Smooth muscle cell (in vitro differentiated cells): ENCODE data around the gene CYP39A1. TPM values are rescaled to one million over a fixed set of nuclear protein-coding genes. Genes with fewer than 3 reads are reported as not detected.

Experiments
- DNase-seq: peaks from one replicate; lab custom pipeline; 2025; ENCODE audit not compliant: unreplicated experiment; lab: John Stamatoyannopoulos, UW
- H2AFZ ChIP-seq: fragments of 200-600 bp; sonication (generic); 2 replicates; pipeline ENCODE4 v1.6.0; 2016; ENCODE audit warnings: antibody characterized with exemption, low read depth, mild to moderate bottlenecking
- H3F3A ChIP-seq: fragments of 200-600 bp; sonication (generic); 2 replicates; pipeline ENCODE4 v1.6.0; 2017; ENCODE audit warnings: antibody characterized with exemption, low read depth
- H3K27ac ChIP-seq: fragments of 200-600 bp; sonication (generic); 2 replicates; pipeline ENCODE4 v1.5.1; 2016; ENCODE audit warnings: low read depth, mild to moderate bottlenecking
- H3K27me3 ChIP-seq: fragments of 200-600 bp; sonication (generic); 2 replicates; pipeline ENCODE4 v1.6.1; 2016; ENCODE audit warnings: low read depth, mild to moderate bottlenecking
- H3K36me3 ChIP-seq: fragments of 200-600 bp; sonication (generic); 2 replicates; pipeline ENCODE4 v1.5.1; 2016; ENCODE audit warnings: low read depth
- H3K4me1 ChIP-seq: fragments of 200-600 bp; sonication (generic); 2 replicates; pipeline ENCODE4 v1.5.1; 2016; ENCODE audit warnings: low read depth
- H3K4me2 ChIP-seq: fragments of 200-600 bp; sonication (generic); 2 replicates; pipeline ENCODE4 v1.6.0; 2016; ENCODE audit warnings: mild to moderate bottlenecking
- H3K4me3 ChIP-seq: fragments of 200-600 bp; sonication (generic); 2 replicates; pipeline ENCODE4 v1.5.1; 2016; ENCODE audit warnings: mild to moderate bottlenecking
- H3K79me2 ChIP-seq: fragments of 200-600 bp; sonication (generic); 2 replicates; pipeline ENCODE4 v1.6.0; 2016; ENCODE audit warnings: low read depth, mild to moderate bottlenecking
- H3K9ac ChIP-seq: fragments of 200-600 bp; sonication (generic); 2 replicates; pipeline ENCODE4 v1.6.0; 2016; ENCODE audit warnings: low read depth
- H3K9me3 ChIP-seq: fragments of 200-600 bp; sonication (generic); replicated peaks from 2 replicates; pipeline ENCODE4 v1.5.1; 2016; ENCODE audit warnings: low read depth
- H4K20me1 ChIP-seq: fragments of 200-600 bp; sonication (generic); 2 replicates; pipeline ENCODE4 v1.6.0; 2016; ENCODE audit warnings: low read depth
- CTCF ChIP-seq: fragments of 200-600 bp; sonication (generic); IDR thresholded peaks from 2 replicates; pipeline ENCODE4 v1.5.1; 2017; ENCODE audit warnings: borderline replicate concordance, mild to moderate bottlenecking, antibody characterized with exemption; ENCODE audit not compliant: insufficient read depth, poor library complexity, severe bottlenecking
- WGBS: methylation state at CpG from one replicate; pipeline ENCODE4 v1.1.7; 2016; ENCODE audit warnings: low lambda C conversion rate; 5-methylcytosine and 5-hydroxymethylcytosine counted together
- polyA plus RNA-seq: library from polyadenylated mRNA; unstranded; fragments of >200 nt; fragmentation: Nextera tagmentation; extraction: Ambion mirVana; gene quantifications from 2 replicates; pipeline ENCODE4 v1.2.1, GENCODE V29; 2016
- total RNA-seq: library from RNA; depleted of rRNA; stranded (reverse); fragments of >200 nt; gene quantifications from 2 replicates; pipeline ENCODE4 v1.2.3, GENCODE V29; 2014

The CYP39A1 gene
- total and polyA plus RNA-seq, 2 experiments from 2014 or later, result 0.40 to 0.63 TPM

GRCh38 chr6:46645265-46645664, 7.4 kb downstream of the CYP39A1 start:
- Histone ChIP-seq H3K27ac (no peak overlapping the region), H3K4me3 (no peak overlapping the region), H3K4me2 (no peak overlapping the region), H3K4me1 (no peaks in the 10 kb centered on the region), H3K79me2 (no peaks in the 10 kb centered on the region), H3K9me3 (no peaks in the 10 kb centered on the region), H4K20me1 (no peaks in the 10 kb centered on the region), H3K27me3 (no peaks in the 10 kb centered on the region), H3F3A (no peaks in the 10 kb centered on the region), H3K36me3 (no peaks in the 10 kb centered on the region), H2AFZ (no peak overlapping the region), H3K9ac (no peak overlapping the region)
- DNase-seq, result no peak
- no peak for TF ChIP-seq CTCF
- WGBS, result 100% methylated on average over 1 of the region's 1 CpG

GRCh38 chr6:46642928-46643751, 9.5 kb downstream of the CYP39A1 start:
- Histone ChIP-seq H3K36me3 (no peaks in the 10 kb centered on the region), H3K79me2 (no peaks in the 10 kb centered on the region), H3F3A (no peaks in the 10 kb centered on the region), H2AFZ (no peak overlapping the region), H3K9me3 (no peaks in the 10 kb centered on the region), H4K20me1 (no peaks in the 10 kb centered on the region), H3K4me1 (no peaks in the 10 kb centered on the region), H3K27ac (peak overlapping the region; percentile 77), H3K9ac (no peak overlapping the region), H3K27me3 (no peaks in the 10 kb centered on the region), H3K4me2 (no peak overlapping the region), H3K4me3 (no peak overlapping the region)
- WGBS, result 84% methylated on average over 4 of the region's 4 CpGs
- no peak for TF ChIP-seq CTCF
- DNase-seq, result no peak

GRCh38 chr6:46638650-46639049, 14.0 kb downstream of the CYP39A1 start:
- Histone ChIP-seq H3F3A (no peaks in the 10 kb centered on the region), H4K20me1 (no peaks in the 10 kb centered on the region), H3K4me1 (no peaks in the 10 kb centered on the region), H3K27me3 (no peaks in the 10 kb centered on the region), H3K36me3 (no peaks in the 10 kb centered on the region), H3K4me2 (no peak overlapping the region), H2AFZ (no peak overlapping the region), H3K4me3 (no peak overlapping the region), H3K9me3 (no peaks in the 10 kb centered on the region), H3K27ac (peak overlapping the region; percentile 73), H3K9ac (no peak overlapping the region), H3K79me2 (no peaks in the 10 kb centered on the region)
- no peak for TF ChIP-seq CTCF
- WGBS, result 71% methylated on average over 2 of the region's 2 CpGs
- DNase-seq, result no peak

GRCh38 chr6:46637933-46638332, 14.7 kb downstream of the CYP39A1 start:
- H3K36me3 ChIP-seq, result no peaks in the 10 kb centered on the region
- H4K20me1 ChIP-seq, result no peaks in the 10 kb centered on the region
- H3K79me2 ChIP-seq, result no peaks in the 10 kb centered on the region
- no peak overlapping the region for H3K4me3 ChIP-seq
- no peak overlapping the region for H3K4me2 ChIP-seq
- no peak overlapping the region for H3K9ac ChIP-seq
- peak overlapping the region; percentile 7 for H3K27ac ChIP-seq
- no peaks in the 10 kb centered on the region for H3K27me3 ChIP-seq
- H3K4me1 ChIP-seq, result no peaks in the 10 kb centered on the region
- WGBS, result 89% methylated on average over 1 of the region's 1 CpG
- no peak for DNase-seq
- no peak overlapping the region for H2AFZ ChIP-seq
- TF ChIP-seq CTCF, result no peak
- no peaks in the 10 kb centered on the region for H3K9me3 ChIP-seq
- H3F3A ChIP-seq, result no peaks in the 10 kb centered on the region
